B cell (primary cell): ENCODE data around the gene CALHM1. TPM values are rescaled to one million over a fixed set of nuclear protein-coding genes. Genes with fewer than 3 reads are reported as not detected.

ENCODE experiments used
- ATAC-seq: fragments of 200-7000 bp; cut with Tn5 transposase; one replicate; pipeline ENCODE4 v1.10.0; 2021; ENCODE audit warnings: low read depth, mild to moderate bottlenecking, moderate number of reproducible peaks, moderate library complexity
- CTCF ChIA-PET: fragments of 350-600 bp; sonication (Branson Sonifier 250); formaldehyde crosslinking; loops from one replicate; lab custom pipeline; 2021; ENCODE audit warnings: antibody characterized with exemption, inconsistent platforms; lab: Charles Lee
- POLR2A ChIA-PET: fragments of 350-600 bp; sonication (Branson Sonifier 250); formaldehyde crosslinking; loops from one replicate; lab custom pipeline; 2021; ENCODE audit warnings: antibody characterized with exemption; lab: Charles Lee
- DNase-seq: peaks from one replicate; pipeline ENCODE4 v3.0.0; 2013
- H2AFZ ChIP-seq: 2 replicates; pipeline ENCODE4 v1.6.1; 2012; ENCODE audit warnings: mild to moderate bottlenecking, low read depth, low read length; ENCODE audit not compliant: insufficient read depth, poor library complexity, severe bottlenecking
- H3K27ac ChIP-seq, 2 donors: 1 replicate in 1 of 2; 2 replicates in 1 of 2; pipeline ENCODE4 v1.5.1; 2012 to 2013; ENCODE audit warnings: low read length in 2 of 2, mild to moderate bottlenecking in 2 of 2, moderate library complexity in 1 of 2
- H3K27me3 ChIP-seq, 4 experiments: fragments of 200-600 bp in 1 of 4; sonication (generic) in 1 of 4; replicated peaks in 1 of 4; 1 replicate in 2 of 4; 2 replicates in 2 of 4; pipeline versions ENCODE4 v1.6.1 to v1.7.0; 2013 to 2016; ENCODE audit warnings: low read length in 3 of 4, mild to moderate bottlenecking in 2 of 4, mixed read lengths in 1 of 4, moderate library complexity in 1 of 4; ENCODE audit not compliant: insufficient read depth in 4 of 4, control insufficient read depth in 3 of 4; ENCODE audit errors: control extremely low read depth in 1 of 4
- H3K36me3 ChIP-seq, 2 experiments: replicated peaks in 1 of 2; 1 replicate in 1 of 2; 2 replicates in 1 of 2; pipeline versions ENCODE4 v1.6.1 to v1.7.1; 2013; ENCODE audit warnings: low read length in 1 of 2; ENCODE audit not compliant: insufficient read depth in 2 of 2, control insufficient read depth in 1 of 2; ENCODE audit errors: control extremely low read depth in 1 of 2, extremely low read depth in 1 of 2
- H3K4me1 ChIP-seq, 2 donors: fragments of 200-600 bp in 1 of 2; sonication (generic) in 1 of 2; 1 replicate in 1 of 2; 2 replicates in 1 of 2; pipeline versions ENCODE4 v1.5.1 to v1.6.1; 2013 to 2017; ENCODE audit warnings: low read length in 2 of 2; ENCODE audit not compliant: control insufficient read depth in 2 of 2, insufficient read depth in 2 of 2
- H3K4me2 ChIP-seq: replicated peaks from 2 replicates; pipeline ENCODE3; 2012; ENCODE audit warnings: mild to moderate bottlenecking, low read depth, low read length; ENCODE audit not compliant: poor library complexity, severe bottlenecking
- H3K4me3 ChIP-seq, 5 experiments: fragments of 200-600 bp in 1 of 5; sonication (generic) in 1 of 5; 1 replicate in 3 of 5; 2 replicates in 2 of 5; pipeline versions ENCODE4 v1.5.1 to v1.7.0; 2011 to 2016; ENCODE audit warnings: low read length in 4 of 5, mild to moderate bottlenecking in 4 of 5, low read depth in 2 of 5, control low read depth in 1 of 5, moderate library complexity in 1 of 5; ENCODE audit not compliant: insufficient read depth in 1 of 5; ENCODE audit errors: control extremely low read depth in 1 of 5, extremely low read depth in 1 of 5
- H3K79me2 ChIP-seq: fragments of 200-600 bp; sonication (generic); one replicate; pipeline ENCODE4 v1.6.0; 2016; ENCODE audit warnings: low read length; ENCODE audit not compliant: control insufficient read depth, insufficient read depth
- H3K9ac ChIP-seq: fragments of 200-600 bp; sonication (generic); 2 replicates; pipeline ENCODE4 v1.6.1; 2017; ENCODE audit warnings: mild to moderate bottlenecking, low read length, moderate library complexity
- H3K9me3 ChIP-seq, 3 donors: one replicate each; pipeline versions ENCODE4 v1.6.1 to v1.7.1; 2013; ENCODE audit warnings: low read length in 2 of 3; ENCODE audit not compliant: control insufficient read depth in 2 of 3, insufficient read depth in 1 of 3; ENCODE audit errors: control extremely low read depth in 1 of 3
- H4K20me1 ChIP-seq: 2 replicates; pipeline ENCODE4 v1.6.0; 2012; ENCODE audit warnings: mild to moderate bottlenecking, low read length; ENCODE audit not compliant: insufficient read depth, control insufficient read depth, poor library complexity, severe bottlenecking
- H3K27ac Mint-ChIP-seq: one replicate; pipeline ENCODE4 v1.8.0; 2021; ENCODE audit warnings: mixed read lengths
- H3K27me3 Mint-ChIP-seq: one replicate; pipeline ENCODE4 v1.8.0; 2021; ENCODE audit warnings: mixed read lengths
- H3K4me1 Mint-ChIP-seq: one replicate; pipeline ENCODE4 v1.8.0; 2021; ENCODE audit warnings: mixed read lengths
- H3K4me3 Mint-ChIP-seq: one replicate; pipeline ENCODE4 v1.8.0; 2021; ENCODE audit warnings: mixed read lengths
- H3K9me3 Mint-ChIP-seq: one replicate; pipeline ENCODE4 v1.8.0; 2022; ENCODE audit warnings: mixed read lengths; ENCODE audit not compliant: insufficient read depth
- EZH2 ChIP-seq: IDR thresholded peaks from 2 replicates; pipeline ENCODE4 v1.6.1; 2012; ENCODE audit warnings: borderline replicate concordance, low read depth, mild to moderate bottlenecking, moderate library complexity, low read length; ENCODE audit not compliant: insufficient read depth, poor library complexity, severe bottlenecking
- WGBS: methylation state at CpG from one replicate; pipeline ENCODE4 v1.1.5; 2013; ENCODE audit warnings: missing lambda C conversion rate; ENCODE audit not compliant: insufficient coverage; 5-methylcytosine and 5-hydroxymethylcytosine counted together
- intact Hi-C: fragments of 100-400 bp; cut with micrococcal nuclease; formaldehyde crosslinking; loops from one replicate; pipeline ENCODE4 v1.10.0; 2022
- polyA plus RNA-seq: library from polyadenylated mRNA; depleted of rRNA; stranded (reverse); fragments of >200 nt; gene quantifications from 2 replicates; pipeline ENCODE4 v1.2.3, GENCODE V29; 2012
- total RNA-seq, 2 donors: library from RNA; stranded (reverse); fragments of 120-200 nt in 1 of 2; gene quantifications; 1 replicate in 1 of 2; 2 replicates in 1 of 2; pipeline versions ENCODE4 v1.2.3 to v1.2.4, GENCODE V29; 2013 to 2022
- TF ChIP-seq, protein P1 (sequence below): fragments of 200-600 bp; IDR thresholded peaks from one replicate; pipeline ENCODE4 v1.8.0; 2022; ENCODE audit warnings: antibody characterized with exemption, mild to moderate bottlenecking

Gene CALHM1
- total and polyA plus RNA-seq, 2 donors (not counting 1 experiment from before 2014, with no cell fraction given) = 0.16 to 0.34 TPM

DNA sequence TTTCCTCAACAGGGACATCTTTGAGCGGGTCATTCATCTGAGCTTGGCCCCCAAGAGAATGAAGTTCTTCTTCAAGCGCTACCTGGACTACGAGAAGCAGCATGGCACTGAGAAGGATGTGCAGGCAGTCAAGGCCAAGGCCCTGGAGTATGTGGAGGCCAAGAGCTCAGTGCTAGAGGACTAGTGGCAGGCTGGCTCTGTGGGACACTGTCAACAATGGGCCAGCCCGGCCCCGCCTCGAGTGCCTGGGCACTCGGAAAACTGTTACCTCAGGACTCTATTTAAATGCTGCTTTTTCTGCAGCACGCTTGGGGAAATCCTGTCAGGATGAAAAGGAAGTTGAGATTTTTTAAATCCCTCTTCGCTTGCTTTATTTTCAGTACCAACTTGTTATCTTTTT, 13.3 kb downstream of the CALHM1 start:
- no peak overlapping the region for H3K9ac ChIP-seq
- TF ChIP-seq, protein P1, sequence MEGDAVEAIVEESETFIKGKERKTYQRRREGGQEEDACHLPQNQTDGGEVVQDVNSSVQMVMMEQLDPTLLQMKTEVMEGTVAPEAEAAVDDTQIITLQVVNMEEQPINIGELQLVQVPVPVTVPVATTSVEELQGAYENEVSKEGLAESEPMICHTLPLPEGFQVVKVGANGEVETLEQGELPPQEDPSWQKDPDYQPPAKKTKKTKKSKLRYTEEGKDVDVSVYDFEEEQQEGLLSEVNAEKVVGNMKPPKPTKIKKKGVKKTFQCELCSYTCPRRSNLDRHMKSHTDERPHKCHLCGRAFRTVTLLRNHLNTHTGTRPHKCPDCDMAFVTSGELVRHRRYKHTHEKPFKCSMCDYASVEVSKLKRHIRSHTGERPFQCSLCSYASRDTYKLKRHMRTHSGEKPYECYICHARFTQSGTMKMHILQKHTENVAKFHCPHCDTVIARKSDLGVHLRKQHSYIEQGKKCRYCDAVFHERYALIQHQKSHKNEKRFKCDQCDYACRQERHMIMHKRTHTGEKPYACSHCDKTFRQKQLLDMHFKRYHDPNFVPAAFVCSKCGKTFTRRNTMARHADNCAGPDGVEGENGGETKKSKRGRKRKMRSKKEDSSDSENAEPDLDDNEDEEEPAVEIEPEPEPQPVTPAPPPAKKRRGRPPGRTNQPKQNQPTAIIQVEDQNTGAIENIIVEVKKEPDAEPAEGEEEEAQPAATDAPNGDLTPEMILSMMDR = no peak
- no peak for TF ChIP-seq EZH2
- no peak overlapping the region for H3K4me3 ChIP-seq
- no peak overlapping the region for H3K4me2 ChIP-seq
- H3K27ac ChIP-seq = no peak overlapping the region
- no peaks in the 10 kb centered on the region for H4K20me1 ChIP-seq
- Mint-ChIP-seq H3K4me3 (no peak overlapping the region), H3K27me3 (no peaks in the 10 kb centered on the region), H3K9me3 (no peaks in the 10 kb centered on the region), H3K27ac (no peak overlapping the region), H3K4me1 (peaks cover 18% of the 10 kb centered on the region)
- H3K4me1 ChIP-seq = peaks cover 0 to 11% of the 10 kb centered on the region in 2 donors
- peaks cover 0 to 68% of the 10 kb centered on the region in 2 experiments for H3K36me3 ChIP-seq
- H3K79me2 ChIP-seq = peaks cover 2% of the 10 kb centered on the region
- WGBS = 90% methylated on average over 4 of the region's 9 CpGs
- DNase-seq (no peak), ATAC-seq (no peak)
- no peaks in the 10 kb centered on the region for H3K27me3 ChIP-seq
- ChIA-PET POLR2A (interaction anchor here (1.3 kb wide), 1 partner anchor 31 kb away, joined by 3 read pairs; no protein-coding TSS in a partner anchor), CTCF (interaction anchor here (3.1 kb wide), 1 partner anchor 38 kb away, joined by 7 read pairs; no protein-coding TSS in a partner anchor)
- H2AFZ ChIP-seq = no peak overlapping the region
- H3K9me3 ChIP-seq = no peaks in the 10 kb centered on the region
- intact Hi-C loops = no loop called here

DNA sequence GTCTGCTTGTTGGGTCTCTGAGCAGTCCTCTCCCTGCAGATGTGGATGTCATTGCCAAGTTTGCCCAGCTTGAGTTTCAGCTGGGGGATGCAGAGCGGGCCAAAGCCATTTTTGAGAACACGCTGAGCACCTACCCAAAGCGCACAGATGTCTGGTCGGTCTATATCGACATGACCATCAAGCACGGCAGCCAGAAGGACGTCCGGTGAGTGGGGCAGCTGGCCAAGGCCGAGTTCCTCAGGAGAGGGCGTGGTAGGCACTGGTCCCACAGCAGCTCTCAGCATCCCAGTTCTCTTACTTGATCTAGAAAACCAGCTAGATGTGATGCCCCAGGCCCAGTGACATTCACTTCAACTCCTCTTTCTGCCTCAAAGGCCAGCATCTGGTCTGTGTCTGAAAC, 14.2 kb downstream of the CALHM1 start:
- no peak for TF ChIP-seq EZH2
- TF ChIP-seq, protein P1 = no peak
- Histone ChIP-seq H3K4me3 (no peak overlapping the region), H3K4me1 (peaks cover 0 to 5% of the 10 kb centered on the region in 2 donors), H3K27me3 (no peaks in the 10 kb centered on the region), H2AFZ (no peak overlapping the region), H3K36me3 (peaks cover 0 to 76% of the 10 kb centered on the region in 2 experiments), H3K4me2 (no peak overlapping the region), H3K9ac (no peak overlapping the region), H3K27ac (no peak overlapping the region), H4K20me1 (no peaks in the 10 kb centered on the region), H3K79me2 (no peaks in the 10 kb centered on the region), H3K9me3 (no peaks in the 10 kb centered on the region)
- Mint-ChIP-seq H3K27ac (peak overlapping the region; percentile 43), H3K4me1 (peaks cover 9% of the 10 kb centered on the region), H3K9me3 (no peaks in the 10 kb centered on the region), H3K4me3 (no peak overlapping the region), H3K27me3 (no peaks in the 10 kb centered on the region)
- CTCF ChIA-PET = interaction anchor here (1.2 to 3.1 kb wide), 2 partner anchors 21 to 39 kb away, joined by 4 to 7 read pairs; no protein-coding TSS in a partner anchor
- intact Hi-C loops = no loop called here
- no peak for DNase-seq
- no peak for ATAC-seq
- POLR2A ChIA-PET = no interaction called here
- 94% methylated on average over 10 of the region's 10 CpGs for WGBS
